Measurements from ENCODE around the gene DENND1A. TPM values are rescaled to one million over a fixed set of nuclear protein-coding genes. Genes with fewer than 3 reads are reported as not detected.

Gene DENND1A
- total RNA-seq, 1 donor from 2014 or later, result 48.1 TPM

GRCh38 chr9:123537809-123538208 lies 392.1 kb downstream of the DENND1A start:
- no peak overlapping the region for H3K4me3 Mint-ChIP-seq
- H3K9ac ChIP-seq, result no peak overlapping the region

DNA sequence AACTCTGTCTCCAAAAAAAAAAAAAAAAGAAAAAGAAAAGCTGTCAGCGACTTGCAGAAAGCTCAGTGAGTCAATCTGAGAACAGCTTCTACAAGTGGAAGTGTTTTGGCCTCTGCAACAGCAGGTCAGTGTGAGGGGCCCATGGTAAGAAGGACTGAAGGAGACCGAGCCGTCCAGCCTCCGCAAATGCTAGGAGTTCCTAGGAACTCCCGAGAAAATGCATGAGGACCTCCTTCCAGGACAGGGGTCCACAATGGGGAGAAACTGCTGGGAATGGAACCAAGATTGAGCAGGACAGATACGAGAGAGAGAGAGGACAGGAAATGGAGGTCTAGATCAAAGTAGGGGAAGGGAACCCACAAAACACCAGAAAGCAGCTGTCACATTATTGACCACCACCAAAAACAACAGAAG lies 393.5 kb downstream of the DENND1A start:
- Histone ChIP-seq H3K9ac (no peak overlapping the region), H3K36me3 (no peaks in the 10 kb centered on the region), H3K9me3 (ENCODE audit: low read depth) (no peaks in the 10 kb centered on the region), H3K79me2 (ENCODE audit: low read depth) (no peaks in the 10 kb centered on the region), H2AFZ (replicated peaks) (no peak overlapping the region), H3K4me3 (no peak overlapping the region), H3F3A (ENCODE audit: low read depth) (no peaks in the 10 kb centered on the region), H3K4me2 (no peak overlapping the region), H3K27ac (no peak overlapping the region), H3K27me3 (no peaks in the 10 kb centered on the region), H3K4me1 (no peaks in the 10 kb centered on the region), H4K20me1 (ENCODE audit: low read depth) (no peaks in the 10 kb centered on the region)
- no peak for DNase-seq (ENCODE audit: low spot score)
- Mint-ChIP-seq H3K36me3 (peaks cover 2% of the 10 kb centered on the region), H3K4me1 (peaks cover 10% of the 10 kb centered on the region), H3K4me3 (no peak overlapping the region), H3K9me3 (no peaks in the 10 kb centered on the region), H3K27ac (no peak overlapping the region), H3K27me3 (ENCODE audit: insufficient read depth, low read depth) (peaks cover 3% of the 10 kb centered on the region)
- TF ChIP-seq CTCF (IDR thresholded peaks at IDR 0.05), result no peak
- no peak for TF ChIP-seq EZH2phosphoT487 (IDR thresholded peaks at IDR 0.05)
- no peak for TF ChIP-seq EZH2 (IDR thresholded peaks at IDR 0.05)

More at GRCh38 chr9:123537809-123538208, 392.1 kb downstream of the DENND1A start:
- Histone ChIP-seq H3K9me3 (ENCODE audit: low read depth) (no peaks in the 10 kb centered on the region), H3K4me2 (no peak overlapping the region), H3K4me1 (peaks cover 13% of the 10 kb centered on the region), H3F3A (ENCODE audit: low read depth) (peaks cover 8% of the 10 kb centered on the region), H2AFZ (replicated peaks) (no peak overlapping the region), H3K27ac (no peak overlapping the region), H3K36me3 (no peaks in the 10 kb centered on the region), H3K79me2 (ENCODE audit: low read depth) (no peaks in the 10 kb centered on the region), H3K4me3 (no peak overlapping the region), H3K27me3 (no peaks in the 10 kb centered on the region), H4K20me1 (ENCODE audit: low read depth) (peaks cover 12% of the 10 kb centered on the region)
- Mint-ChIP-seq H3K9me3 (no peaks in the 10 kb centered on the region), H3K4me1 (peaks cover 20% of the 10 kb centered on the region), H3K27me3 (ENCODE audit: insufficient read depth, low read depth) (peaks cover 6% of the 10 kb centered on the region), H3K27ac (no peak overlapping the region), H3K36me3 (peaks cover 2% of the 10 kb centered on the region)
- no peak for DNase-seq (ENCODE audit: low spot score)
- TF ChIP-seq EZH2phosphoT487 (IDR thresholded peaks at IDR 0.05) (no peak), CTCF (IDR thresholded peaks at IDR 0.05) (no peak)

- H3K4me3 Mint-ChIP-seq, result no peak overlapping the region
- no peaks in the 10 kb centered on the region for H3K4me1 Mint-ChIP-seq
- no peak overlapping the region for H3K9ac ChIP-seq
- H3K4me2 ChIP-seq, result no peak overlapping the region
- H4K20me1 ChIP-seq (ENCODE audit: low read depth), result no peaks in the 10 kb centered on the region
- no peak overlapping the region for H3K27ac ChIP-seq
- H3K27me3 Mint-ChIP-seq (ENCODE audit: insufficient read depth, low read depth), result peaks cover under 1% of the 10 kb centered on the region
- no peak overlapping the region for H3K27ac Mint-ChIP-seq
- H3K9me3 Mint-ChIP-seq, result peaks cover 8% of the 10 kb centered on the region
- H3K9me3 ChIP-seq (ENCODE audit: low read depth), result no peaks in the 10 kb centered on the region
- DNase-seq (ENCODE audit: low spot score), result no peak
- H3K4me3 ChIP-seq, result no peak overlapping the region
- no peak for TF ChIP-seq CTCF (IDR thresholded peaks at IDR 0.05)
- TF ChIP-seq EZH2 (IDR thresholded peaks at IDR 0.05), result no peak
- TF ChIP-seq EZH2phosphoT487 (IDR thresholded peaks at IDR 0.05), result no peak
- H3K79me2 ChIP-seq (ENCODE audit: low read depth), result no peaks in the 10 kb centered on the region
- H3F3A ChIP-seq (ENCODE audit: low read depth), result no peaks in the 10 kb centered on the region
- peaks cover 8% of the 10 kb centered on the region for H3K36me3 Mint-ChIP-seq
- H3K27me3 ChIP-seq, result no peaks in the 10 kb centered on the region
- no peaks in the 10 kb centered on the region for H3K4me1 ChIP-seq
- H3K36me3 ChIP-seq, result no peaks in the 10 kb centered on the region
- no peak overlapping the region for H2AFZ ChIP-seq (replicated peaks)
These were observed 395.6 kb downstream of the DENND1A start for GRCh38 chr9:123534336-123534735.
